Hepatocyte (in vitro differentiated cells): ENCODE measurements around the gene KRTAP5-10. TPM values are rescaled to one million over a fixed set of nuclear protein-coding genes. Genes with fewer than 3 reads are reported as not detected.
A peak's percentile ranks its signal among the peaks of the same experiment; 100 is the strongest.
"Not testable (repeated sequence)": the region's sequence is repeated elsewhere in the genome, so short reads cannot be mapped to it uniquely, and the experiment has no call there.

ENCODE experiments used
- DNase-seq: peaks from one replicate; pipeline ENCODE4 v3.0.0-alpha.2; 2016; ENCODE audit warnings: low spot score
- H2AFZ ChIP-seq: fragments of 200-600 bp; sonication (generic); 2 replicates; pipeline ENCODE4 v1.6.0; 2016; ENCODE audit warnings: antibody characterized with exemption, mild to moderate bottlenecking
- H3K27ac ChIP-seq: fragments of 200-600 bp; sonication (generic); 2 replicates; pipeline ENCODE4 v1.5.1; 2016; ENCODE audit warnings: mild to moderate bottlenecking
- H3K27me3 ChIP-seq: fragments of 200-600 bp; sonication (generic); 2 replicates; pipeline ENCODE4 v1.6.1; 2016
- H3K36me3 ChIP-seq: fragments of 200-600 bp; sonication (generic); replicated peaks from 2 replicates; pipeline ENCODE4 v1.5.1; 2016; ENCODE audit warnings: low read depth; ENCODE audit not compliant: insufficient read depth
- H3K4me1 ChIP-seq: fragments of 200-600 bp; sonication (generic); 2 replicates; pipeline ENCODE4 v1.5.1; 2016; ENCODE audit warnings: mild to moderate bottlenecking, moderate library complexity; ENCODE audit not compliant: insufficient read depth
- H3K4me2 ChIP-seq: fragments of 200-600 bp; sonication (generic); 2 replicates; pipeline ENCODE4 v1.6.0; 2016
- H3K4me3 ChIP-seq: fragments of 200-600 bp; sonication (generic); 2 replicates; pipeline ENCODE4 v1.5.1; 2016; ENCODE audit warnings: mild to moderate bottlenecking
- H3K79me2 ChIP-seq: fragments of 200-600 bp; sonication (generic); 2 replicates; pipeline ENCODE4 v1.6.0; 2017; ENCODE audit warnings: mild to moderate bottlenecking
- H3K9me2 ChIP-seq: fragments of 200-600 bp; sonication (generic); replicated peaks from 2 replicates; pipeline ENCODE4 v1.6.0; 2017; ENCODE audit warnings: mild to moderate bottlenecking; ENCODE audit not compliant: insufficient read depth
- H3K9me3 ChIP-seq: fragments of 200-600 bp; sonication (generic); 2 replicates; pipeline ENCODE4 v1.5.1; 2016; ENCODE audit warnings: low read depth, mild to moderate bottlenecking
- H4K20me1 ChIP-seq: fragments of 200-600 bp; sonication (generic); 2 replicates; pipeline ENCODE4 v1.6.0; 2016; ENCODE audit warnings: mild to moderate bottlenecking; ENCODE audit not compliant: insufficient read depth, poor library complexity, severe bottlenecking
- EZH2 ChIP-seq: fragments of 200-600 bp; sonication (generic); IDR thresholded peaks from 2 replicates; pipeline ENCODE4 v1.6.1; 2016; ENCODE audit warnings: antibody characterized with exemption, mild to moderate bottlenecking, borderline replicate concordance
- WGBS: methylation state at CpG from one replicate; pipeline ENCODE4 v1.1.6; 2016; ENCODE audit warnings: low lambda C conversion rate; ENCODE audit errors: missing lambda C conversion rate; 5-methylcytosine and 5-hydroxymethylcytosine counted together
- polyA plus RNA-seq: library from polyadenylated mRNA; unstranded; fragments of >200 nt; fragmentation: Nextera tagmentation; extraction: Ambion mirVana; gene quantifications from 2 replicates; pipeline ENCODE4 v1.2.1, GENCODE V29; 2016
- small RNA-seq: library from RNA; depleted of rRNA; stranded (forward); fragments of <200 nt; gene quantifications from one replicate; pipeline ENCODE3, GENCODE V24; 2014
- total RNA-seq: library from RNA; depleted of rRNA; stranded (reverse); fragments of >200 nt; gene quantifications from 2 replicates; pipeline ENCODE4 v1.2.3, GENCODE V29; 2014

The KRTAP5-10 gene
- total and polyA plus RNA-seq, 2 experiments from 2014 or later, result 0.12 TPM; not detected in 1

GRCh38 chr11:71607520-71608216 lies 42.3 kb downstream of the KRTAP5-10 start:
- WGBS, result under 1% methylated on average over 43 of the region's 59 CpGs
- H3K27ac ChIP-seq, H4K20me1 ChIP-seq, H3K9me3 ChIP-seq, H3K36me3 ChIP-seq, H3K9me2 ChIP-seq, H3K79me2 ChIP-seq, H3K4me1 ChIP-seq: not testable (repeated sequence)
- peak; percentile 40 for TF ChIP-seq EZH2
- H2AFZ ChIP-seq, result peak overlapping the region; percentile 31
- peak; percentile 12 for DNase-seq
- H3K4me2 ChIP-seq, result peak overlapping the region; percentile 84
- H3K4me3 ChIP-seq, result peak overlapping the region; percentile 23
- H3K27me3 ChIP-seq, result peaks cover 18% of the 10 kb centered on the region

DNA sequence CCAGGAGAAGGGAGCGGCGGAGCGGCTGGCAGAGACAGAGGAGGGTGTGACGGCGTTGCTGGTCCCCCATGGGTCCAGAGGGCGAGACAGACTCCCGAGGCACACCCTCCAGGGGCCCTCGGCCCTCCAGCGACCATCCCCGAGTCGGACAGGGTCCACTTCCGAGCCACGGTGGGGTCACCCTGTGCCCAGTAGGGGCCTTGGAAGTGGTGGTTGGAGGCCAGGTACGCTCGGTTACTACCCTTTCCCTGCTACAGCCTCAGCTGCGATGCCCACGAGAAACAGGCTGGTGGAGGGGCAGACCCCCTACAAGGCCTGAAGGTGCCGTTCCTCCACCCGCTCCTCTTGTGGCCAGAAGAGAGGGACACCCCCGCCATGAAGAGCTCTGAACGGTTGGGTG lies 42.9 kb downstream of the KRTAP5-10 start:
- not testable (repeated sequence) for H4K20me1 ChIP-seq, H2AFZ ChIP-seq, H3K9me3 ChIP-seq, H3K4me3 ChIP-seq, DNase-seq, H3K79me2 ChIP-seq, H3K27ac ChIP-seq, H3K36me3 ChIP-seq, H3K9me2 ChIP-seq, H3K4me1 ChIP-seq
- WGBS, result 17% methylated on average over 12 of the region's 21 CpGs
- H3K27me3 ChIP-seq, result peaks cover 18% of the 10 kb centered on the region
- peak overlapping the region; percentile 84 for H3K4me2 ChIP-seq

DNA sequence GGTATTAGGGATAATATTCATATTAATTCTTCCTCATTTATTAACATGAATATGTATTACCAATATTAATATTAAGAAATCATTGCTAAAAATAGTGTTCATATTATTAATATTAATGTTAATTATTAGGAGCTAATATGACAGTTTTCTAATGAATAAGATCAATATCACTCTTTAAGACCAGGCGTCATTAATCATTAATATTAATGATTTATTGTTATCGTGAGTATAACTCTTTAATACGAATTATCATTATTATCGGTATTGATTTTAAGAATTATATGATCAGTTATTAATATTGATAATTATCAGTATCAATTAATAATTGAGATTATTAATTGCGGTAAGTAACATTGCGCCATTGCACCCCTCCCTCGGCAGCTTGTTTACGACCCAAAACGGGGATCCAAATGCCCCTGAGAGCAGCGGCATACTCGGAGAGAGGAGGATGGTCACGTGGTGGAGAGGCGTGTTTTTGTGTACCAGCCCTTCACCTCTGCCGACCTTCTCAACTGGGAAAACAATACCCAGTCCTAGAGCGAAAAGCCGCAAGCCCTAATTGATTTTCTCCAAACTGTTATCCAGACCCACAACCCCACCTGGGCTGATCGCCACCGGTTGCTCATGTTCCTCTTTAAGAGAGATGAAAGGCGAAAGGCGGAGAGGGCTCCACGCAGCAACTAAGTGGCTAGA lies 46.0 kb downstream of the KRTAP5-10 start:
- H3K27me3 ChIP-seq, result peaks cover 18% of the 10 kb centered on the region
- DNase-seq, H3K27ac ChIP-seq, H3K9me3 ChIP-seq, H2AFZ ChIP-seq, H3K4me1 ChIP-seq, H3K4me3 ChIP-seq, H3K9me2 ChIP-seq, H4K20me1 ChIP-seq, H3K79me2 ChIP-seq, H3K4me2 ChIP-seq, H3K36me3 ChIP-seq: not testable (repeated sequence)
- WGBS, result 77% methylated on average over 21 of the region's 21 CpGs

DNA sequence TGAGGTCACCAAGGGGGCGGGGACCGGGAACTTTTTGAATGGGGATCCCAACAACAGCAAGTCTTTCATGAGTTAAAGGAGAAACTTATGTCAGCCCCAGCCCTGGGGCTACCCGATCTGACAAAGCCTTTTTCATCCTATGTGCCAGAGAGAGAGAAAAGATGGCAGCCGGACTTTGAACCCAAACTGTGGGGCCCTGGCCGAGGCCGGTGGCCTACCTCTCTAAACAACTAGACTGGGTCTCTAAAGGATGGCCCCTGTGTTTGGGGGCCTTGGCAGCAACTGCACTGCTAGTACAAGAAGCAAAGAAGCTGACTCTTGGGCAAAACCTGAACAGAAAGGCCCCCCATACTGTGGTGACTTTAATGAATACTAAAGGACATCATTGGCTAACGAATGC lies 48.6 kb downstream of the KRTAP5-10 start:
- not testable (repeated sequence) for H3K4me1 ChIP-seq, H3K4me2 ChIP-seq, H3K9me2 ChIP-seq, H3K27ac ChIP-seq, H3K27me3 ChIP-seq, H3K79me2 ChIP-seq, H2AFZ ChIP-seq, H3K9me3 ChIP-seq, H4K20me1 ChIP-seq, DNase-seq, H3K4me3 ChIP-seq, H3K36me3 ChIP-seq
- WGBS, result 68% methylated on average over 7 of the region's 7 CpGs

DNA sequence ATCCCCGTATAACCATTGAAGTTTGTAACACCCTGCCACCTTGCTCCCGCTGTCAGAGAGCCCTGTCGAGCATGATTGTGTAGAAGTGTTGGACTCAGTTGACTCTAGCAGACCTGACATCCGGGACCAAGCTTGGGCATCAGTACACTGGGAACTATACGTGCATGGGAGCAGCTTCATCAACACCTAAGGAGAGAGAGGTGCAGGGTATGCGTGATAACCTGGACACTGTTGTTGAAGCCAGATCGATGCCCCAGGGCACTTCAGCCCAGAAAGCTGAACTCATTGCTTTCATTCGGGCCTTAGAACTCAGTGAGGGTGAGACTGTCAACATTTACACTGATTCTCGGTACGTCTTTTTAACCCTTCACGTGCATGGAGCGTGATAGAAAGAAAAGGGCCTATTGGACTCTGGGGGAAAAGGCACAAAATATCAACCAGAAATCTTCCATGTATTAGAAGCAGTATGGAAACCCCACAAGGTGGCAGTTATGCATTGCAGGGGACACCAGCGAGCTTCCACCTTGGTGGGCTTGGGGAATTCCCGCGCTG lies 49.1 kb downstream of the KRTAP5-10 start:
- not testable (repeated sequence) for DNase-seq, H3K4me1 ChIP-seq, H3K4me2 ChIP-seq, H3K4me3 ChIP-seq, H3K79me2 ChIP-seq, H3K27ac ChIP-seq, H3K27me3 ChIP-seq, H3K36me3 ChIP-seq, H3K9me3 ChIP-seq, H3K9me2 ChIP-seq, H4K20me1 ChIP-seq, H2AFZ ChIP-seq
- WGBS, result 58% methylated on average over 15 of the region's 15 CpGs

GRCh38 chr11:71615003-71615402 lies 49.6 kb downstream of the KRTAP5-10 start:
- H3K27me3 ChIP-seq, H3K9me2 ChIP-seq, H3K9me3 ChIP-seq, H3K4me1 ChIP-seq, H4K20me1 ChIP-seq, DNase-seq, H2AFZ ChIP-seq, H3K79me2 ChIP-seq, H3K4me2 ChIP-seq, H3K4me3 ChIP-seq, H3K36me3 ChIP-seq, H3K27ac ChIP-seq: not testable (repeated sequence)
- WGBS, result 50% methylated on average over 12 of the region's 12 CpGs

Small RNA genes lying within 50 kb of the gene (small RNA-seq; reads per million reads assigned to genes)
- not detected for gene AP000867.1
- not detected for gene KRTAP5-14P

Other genes with a start within 250 kb of the KRTAP5-10 start
- gene DHCR7, start 117.2 kb upstream of the KRTAP5-10 start, total RNA-seq, result 140 and 159 TPM in 2 replicates
- gene DHCR7, start 117.2 kb upstream of the KRTAP5-10 start, polyA plus RNA-seq, result 267 and 303 TPM in 2 replicates
- gene NADSYN1, start 112.4 kb upstream of the KRTAP5-10 start, total RNA-seq, result 42.0 and 49.1 TPM in 2 replicates
- gene NADSYN1, start 112.4 kb upstream of the KRTAP5-10 start, polyA plus RNA-seq, result 43.7 and 68.7 TPM in 2 replicates
- 0.12 TPM in 1 of 2 replicates, not detected in the other for gene KRTAP5-7, start 38.3 kb upstream of the KRTAP5-10 start, total RNA-seq
- gene KRTAP5-7, start 38.3 kb upstream of the KRTAP5-10 start, polyA plus RNA-seq, result not detected in 2 replicates
- not detected in 2 replicates for gene KRTAP5-8, start 27.5 kb upstream of the KRTAP5-10 start, total RNA-seq
- 0.26 TPM in 1 of 2 replicates, not detected in the other for gene KRTAP5-8, start 27.5 kb upstream of the KRTAP5-10 start, polyA plus RNA-seq
- gene KRTAP5-9, start 17.1 kb upstream of the KRTAP5-10 start, total RNA-seq, result 0.23 TPM in 1 of 2 replicates, not detected in the other
- gene KRTAP5-9, start 17.1 kb upstream of the KRTAP5-10 start, polyA plus RNA-seq, result 0.13 TPM in 1 of 2 replicates, not detected in the other
- not detected in 2 replicates for gene KRTAP5-11, start 17.3 kb downstream of the KRTAP5-10 start, total RNA-seq
- gene KRTAP5-11, start 17.3 kb downstream of the KRTAP5-10 start, polyA plus RNA-seq, result not detected in 2 replicates